ENCODE results near the gene LIMK1. TPM values are rescaled to one million over a fixed set of nuclear protein-coding genes. Genes with fewer than 3 reads are reported as not detected.

The LIMK1 gene
- total and polyA plus RNA-seq, 2 of the 13 experiments (the other 11 are each of a cell fraction or from before 2014, with no cell fraction given), result 8.9 to 18.8 TPM

DNA sequence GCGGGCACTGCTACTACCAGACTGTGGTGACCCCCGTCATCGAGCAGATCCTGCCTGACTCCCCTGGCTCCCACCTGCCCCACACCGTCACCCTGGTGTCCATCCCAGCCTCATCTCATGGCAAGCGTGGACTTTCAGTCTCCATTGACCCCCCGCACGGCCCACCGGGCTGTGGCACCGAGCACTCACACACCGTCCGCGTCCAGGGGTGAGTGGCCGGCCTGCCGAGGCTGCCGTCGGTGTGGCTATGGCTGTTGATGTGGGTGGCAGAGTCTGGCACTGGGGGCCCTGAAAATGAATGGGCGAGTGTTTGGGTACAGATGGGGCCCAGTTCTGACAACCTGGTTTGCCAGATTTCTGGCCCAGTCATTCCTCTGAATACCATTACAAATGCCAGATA lies 15.4 kb downstream of the LIMK1 start:
- no peak for FAIRE-seq
- Histone ChIP-seq H3K9me3 (ENCODE audit: low read length) (no peaks in the 10 kb centered on the region), H3K79me2 (ENCODE audit: insufficient read depth, low read length) (no peaks in the 10 kb centered on the region), H4K20me1 (ENCODE audit: insufficient read depth, low read length) (no peaks in the 10 kb centered on the region), H3K36me3 (replicated peaks in 1 of 2; ENCODE audit: control insufficient read depth in 1 of 2, insufficient read depth in 2 of 2, low read length in 2 of 2) (peaks cover 0 to 15% of the 10 kb centered on the region in 2 experiments; a peak in 3 of 5 replicates), H3K4me2 (ENCODE audit: low read depth, low read length) (no peak overlapping the region), H3K9ac (ENCODE audit: insufficient read depth, low read depth, low read length) (no peak overlapping the region), H2AFZ (ENCODE audit: low read length) (no peak overlapping the region), H3K4me3 (replicated peaks in 1 of 3; ENCODE audit: insufficient read depth in 1 of 3, low read depth in 2 of 3, low read length in 3 of 3) (no peak overlapping the region), H3K27me3 (ENCODE audit: control insufficient read depth in 1 of 2, insufficient read depth in 2 of 2, low read length in 2 of 2) (no peaks in the 10 kb centered on the region), H3K27ac (ENCODE audit: extremely low read length, insufficient read depth, low read length) (no peak overlapping the region), H3K4me1 (ENCODE audit: insufficient read depth, low read length) (no peaks in the 10 kb centered on the region)
- in situ Hi-C loops (cut with HindIII; ENCODE audit: extremely low pct_ligation_motif_present, low pct_unique_long_range_greater_than_20kb), result no loop called here
- DNase-seq (ENCODE audit: low spot score), result no peak
- BruUV-seq (replicated peaks), result no TSS peak
- CTCF ChIA-PET (ENCODE audit: low intra/inter-chr PET ratio, low total read pairs), result no interaction called here
- POLR2A ChIA-PET, result no interaction called here
- intact Hi-C loops (cut with micrococcal nuclease; ENCODE audit: unreplicated experiment), result no loop called here
- no peak for ATAC-seq
- 97% methylated on average over 17 of the region's 17 CpGs for WGBS (ENCODE audit: low lambda C conversion rate)
- no peak for TF ChIP-seq ZNF816 (CRISPR knock-in tag; IDR thresholded peaks at IDR 0.05; ENCODE audit: borderline replicate concordance)
- TF ChIP-seq NR3C1 (CRISPR knock-in tag; IDR thresholded peaks at IDR 0.05), result no peak
- no peak for TF ChIP-seq SOX13 (IDR thresholded peaks at IDR 0.05)
- no peak for TF ChIP-seq SOX13 (CRISPR knock-in tag; conservative IDR thresholded peaks at IDR 0.05 in 1 of 2, IDR thresholded peaks at IDR 0.05 in 1 of 2)
- TF ChIP-seq, protein P1, sequence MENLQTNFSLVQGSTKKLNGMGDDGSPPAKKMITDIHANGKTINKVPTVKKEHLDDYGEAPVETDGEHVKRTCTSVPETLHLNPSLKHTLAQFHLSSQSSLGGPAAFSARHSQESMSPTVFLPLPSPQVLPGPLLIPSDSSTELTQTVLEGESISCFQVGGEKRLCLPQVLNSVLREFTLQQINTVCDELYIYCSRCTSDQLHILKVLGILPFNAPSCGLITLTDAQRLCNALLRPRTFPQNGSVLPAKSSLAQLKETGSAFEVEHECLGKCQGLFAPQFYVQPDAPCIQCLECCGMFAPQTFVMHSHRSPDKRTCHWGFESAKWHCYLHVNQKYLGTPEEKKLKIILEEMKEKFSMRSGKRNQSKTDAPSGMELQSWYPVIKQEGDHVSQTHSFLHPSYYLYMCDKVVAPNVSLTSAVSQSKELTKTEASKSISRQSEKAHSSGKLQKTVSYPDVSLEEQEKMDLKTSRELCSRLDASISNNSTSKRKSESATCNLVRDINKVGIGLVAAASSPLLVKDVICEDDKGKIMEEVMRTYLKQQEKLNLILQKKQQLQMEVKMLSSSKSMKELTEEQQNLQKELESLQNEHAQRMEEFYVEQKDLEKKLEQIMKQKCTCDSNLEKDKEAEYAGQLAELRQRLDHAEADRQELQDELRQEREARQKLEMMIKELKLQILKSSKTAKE (CRISPR knock-in tag; IDR thresholded peaks at IDR 0.05; ENCODE audit: borderline replicate concordance), result no peak
- no peak for TF ChIP-seq FOXJ3 (CRISPR knock-in tag; IDR thresholded peaks at IDR 0.05; ENCODE audit: borderline replicate concordance)
- TF ChIP-seq HNF4A (CRISPR knock-in tag; IDR thresholded peaks at IDR 0.05), result no peak
- no peak for TF ChIP-seq ZNF101 (CRISPR knock-in tag; IDR thresholded peaks at IDR 0.05; ENCODE audit: borderline replicate concordance, low read depth)
- TF ChIP-seq, protein P2, sequence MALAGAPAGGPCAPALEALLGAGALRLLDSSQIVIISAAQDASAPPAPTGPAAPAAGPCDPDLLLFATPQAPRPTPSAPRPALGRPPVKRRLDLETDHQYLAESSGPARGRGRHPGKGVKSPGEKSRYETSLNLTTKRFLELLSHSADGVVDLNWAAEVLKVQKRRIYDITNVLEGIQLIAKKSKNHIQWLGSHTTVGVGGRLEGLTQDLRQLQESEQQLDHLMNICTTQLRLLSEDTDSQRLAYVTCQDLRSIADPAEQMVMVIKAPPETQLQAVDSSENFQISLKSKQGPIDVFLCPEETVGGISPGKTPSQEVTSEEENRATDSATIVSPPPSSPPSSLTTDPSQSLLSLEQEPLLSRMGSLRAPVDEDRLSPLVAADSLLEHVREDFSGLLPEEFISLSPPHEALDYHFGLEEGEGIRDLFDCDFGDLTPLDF (CRISPR knock-in tag; IDR thresholded peaks at IDR 0.05), result no peak
- no peak for TF ChIP-seq SOX6 (IDR thresholded peaks at IDR 0.05)
- no peak for TF ChIP-seq SOX6 (CRISPR knock-in tag; IDR thresholded peaks at IDR 0.05)
- TF ChIP-seq RFX5 (IDR thresholded peaks at IDR 0.05; ENCODE audit: low read depth, low read length), result no peak
- TF ChIP-seq DMAP1 (CRISPR knock-in tag; IDR thresholded peaks at IDR 0.05), result no peak
- no peak for TF ChIP-seq ZNF605 (CRISPR knock-in tag; IDR thresholded peaks at IDR 0.05)
- TF ChIP-seq ZIK1 (CRISPR knock-in tag; IDR thresholded peaks at IDR 0.05; ENCODE audit: borderline replicate concordance, low read depth), result no peak
- TF ChIP-seq, protein P3, sequence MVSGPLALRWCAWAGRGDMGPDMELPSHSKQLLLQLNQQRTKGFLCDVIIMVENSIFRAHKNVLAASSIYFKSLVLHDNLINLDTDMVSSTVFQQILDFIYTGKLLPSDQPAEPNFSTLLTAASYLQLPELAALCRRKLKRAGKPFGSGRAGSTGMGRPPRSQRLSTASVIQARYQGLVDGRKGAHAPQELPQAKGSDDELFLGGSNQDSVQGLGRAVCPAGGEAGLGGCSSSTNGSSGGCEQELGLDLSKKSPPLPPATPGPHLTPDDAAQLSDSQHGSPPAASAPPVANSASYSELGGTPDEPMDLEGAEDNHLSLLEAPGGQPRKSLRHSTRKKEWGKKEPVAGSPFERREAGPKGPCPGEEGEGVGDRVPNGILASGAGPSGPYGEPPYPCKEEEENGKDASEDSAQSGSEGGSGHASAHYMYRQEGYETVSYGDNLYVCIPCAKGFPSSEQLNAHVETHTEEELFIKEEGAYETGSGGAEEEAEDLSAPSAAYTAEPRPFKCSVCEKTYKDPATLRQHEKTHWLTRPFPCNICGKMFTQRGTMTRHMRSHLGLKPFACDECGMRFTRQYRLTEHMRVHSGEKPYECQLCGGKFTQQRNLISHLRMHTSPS (CRISPR knock-in tag; IDR thresholded peaks at IDR 0.05; ENCODE audit: low read depth), result no peak
- no peak for TF ChIP-seq ZNF264 (CRISPR knock-in tag; IDR thresholded peaks at IDR 0.05)
- no peak for TF ChIP-seq MAF1 (CRISPR knock-in tag; IDR thresholded peaks at IDR 0.05; ENCODE audit: borderline replicate concordance)
- no peak for TF ChIP-seq KLF15 (CRISPR knock-in tag; IDR thresholded peaks at IDR 0.05; ENCODE audit: borderline replicate concordance)

Data from HepG2 (cell line).